ENCODE results near the gene OR2F1. TPM values are rescaled to one million over a fixed set of nuclear protein-coding genes. Genes with fewer than 3 reads are reported as not detected.

Gene OR2F1, protein sequence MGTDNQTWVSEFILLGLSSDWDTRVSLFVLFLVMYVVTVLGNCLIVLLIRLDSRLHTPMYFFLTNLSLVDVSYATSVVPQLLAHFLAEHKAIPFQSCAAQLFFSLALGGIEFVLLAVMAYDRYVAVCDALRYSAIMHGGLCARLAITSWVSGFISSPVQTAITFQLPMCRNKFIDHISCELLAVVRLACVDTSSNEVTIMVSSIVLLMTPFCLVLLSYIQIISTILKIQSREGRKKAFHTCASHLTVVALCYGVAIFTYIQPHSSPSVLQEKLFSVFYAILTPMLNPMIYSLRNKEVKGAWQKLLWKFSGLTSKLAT
- total RNA-seq = not detected

- TF ChIP-seq POLR2A (IDR thresholded peaks at IDR 0.05) (no peak), CTCF (IDR thresholded peaks at IDR 0.05) (no peak)
- Histone ChIP-seq H3K27me3 (no peaks in the 10 kb centered on the region), H3K4me3 (no peak within 1 kb of the TSS), H3K4me1 (no peaks in the 10 kb centered on the region), H3K36me3 (no peaks in the 10 kb centered on the region), H3K27ac (no peak within 1 kb of the TSS), H3K9me3 (no peaks in the 10 kb centered on the region)
- intact Hi-C loops (cut with DNase I; ENCODE audit: low total_unique reads) = no loop called here
- no peak for DNase-seq
Observed at GRCh38 chr7:143954544-143954943, at the start of gene OR2F1. Gene OR2F1, plus strand, starts transcription at chr7:143954844. Its CDS starts 5,127 bp downstream, at chr7:143959971.

- Histone ChIP-seq H3K27ac (peak overlapping the region; percentile 79 to 83), H3K4me3 (no peak overlapping the region), H3K27me3 (no peaks in the 10 kb centered on the region), H3K9me3 (no peaks in the 10 kb centered on the region), H3K4me1 (peaks cover 0 to 14% of the 10 kb centered on the region in 2 donors), H3K36me3 (no peaks in the 10 kb centered on the region)
- intact Hi-C loops (cut with DNase I; ENCODE audit: low total_unique reads) = no loop called here
- TF ChIP-seq POLR2A (IDR thresholded peaks at IDR 0.05) = no peak
- TF ChIP-seq CTCF (IDR thresholded peaks at IDR 0.05) = no peak
- no peak for DNase-seq
Observed at GRCh38 chr7:143905509-143905908, 49.1 kb upstream of the OR2F1 start.

DNA sequence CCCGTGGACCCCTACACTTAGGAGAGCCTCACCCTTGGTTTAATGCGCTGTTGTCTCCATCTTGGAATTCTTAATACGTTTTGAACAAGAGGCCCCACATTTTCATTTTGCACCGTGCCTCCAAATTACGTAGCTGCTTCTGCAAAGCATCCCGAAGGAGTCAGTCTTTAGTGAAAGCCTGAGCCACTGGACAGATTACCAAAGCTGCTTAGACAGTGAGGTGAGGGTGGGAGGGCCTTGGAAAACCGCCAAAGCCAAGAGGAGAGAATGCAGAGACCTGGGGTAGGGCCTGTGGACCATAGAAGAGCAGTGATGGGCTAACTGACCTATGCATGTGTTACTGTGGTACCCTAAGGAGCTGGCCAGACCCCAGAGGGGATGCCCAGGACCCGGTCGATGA is 48.5 kb upstream of the OR2F1 start:
- Histone ChIP-seq H3K9me3 (no peaks in the 10 kb centered on the region), H3K4me3 (no peak overlapping the region), H3K36me3 (no peaks in the 10 kb centered on the region), H3K27ac (peak overlapping the region; percentile 79 to 83), H3K4me1 (peaks cover 0 to 14% of the 10 kb centered on the region in 2 donors), H3K27me3 (no peaks in the 10 kb centered on the region)
- no peak for TF ChIP-seq CTCF (IDR thresholded peaks at IDR 0.05)
- intact Hi-C loops (cut with DNase I; ENCODE audit: low total_unique reads) = no loop called here
- peak; percentile 47 to 49 for DNase-seq

- Histone ChIP-seq H3K36me3 (no peaks in the 10 kb centered on the region), H3K9me3 (no peaks in the 10 kb centered on the region), H3K27me3 (no peaks in the 10 kb centered on the region), H3K4me1 (peaks cover 0 to 14% of the 10 kb centered on the region in 2 donors), H3K4me3 (no peak overlapping the region), H3K27ac (peak overlapping the region in 1 of 2 donors; percentile 83)
- TF ChIP-seq POLR2A (IDR thresholded peaks at IDR 0.05) (no peak), CTCF (IDR thresholded peaks at IDR 0.05) (no peak)
- intact Hi-C loops (cut with DNase I; ENCODE audit: low total_unique reads) = no loop called here
- no peak for DNase-seq
Observed at GRCh38 chr7:143906895-143907294, 47.7 kb upstream of the OR2F1 start.

DNA sequence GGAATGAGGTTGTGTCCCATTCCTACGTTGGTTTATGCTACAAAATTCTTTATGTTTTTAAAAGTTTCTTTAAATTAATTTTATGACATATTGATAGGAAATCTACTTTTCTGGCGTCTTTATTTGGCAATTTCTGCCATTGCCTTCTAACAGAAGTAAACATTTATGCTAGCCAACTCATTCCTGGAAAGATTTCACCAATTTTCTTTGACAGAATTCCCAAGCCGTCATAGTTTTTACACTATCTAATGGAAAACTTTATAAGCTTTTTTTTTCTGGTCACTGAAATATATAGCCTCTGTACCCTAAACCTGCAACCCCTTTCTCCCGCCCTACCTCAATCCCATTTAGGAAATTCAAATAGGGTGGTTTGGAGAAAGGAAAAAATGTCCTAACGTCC is 46.5 kb upstream of the OR2F1 start:
- DNase-seq = no peak
- no peaks in the 10 kb centered on the region for H3K27me3 ChIP-seq
- H3K27ac ChIP-seq = peak overlapping the region; percentile 42 to 46
- no peak for TF ChIP-seq CTCF (IDR thresholded peaks at IDR 0.05)
- no peak for TF ChIP-seq POLR2A (IDR thresholded peaks at IDR 0.05)
- intact Hi-C loops (cut with DNase I; ENCODE audit: low total_unique reads) = no loop called here
- no peak overlapping the region for H3K4me3 ChIP-seq
- H3K4me1 ChIP-seq = peaks cover 0 to 14% of the 10 kb centered on the region in 2 donors
- H3K9me3 ChIP-seq = no peaks in the 10 kb centered on the region
- no peaks in the 10 kb centered on the region for H3K36me3 ChIP-seq
